SK-N-SH (cell line): ENCODE measurements around the gene ORMDL2. TPM values are rescaled to one million over a fixed set of nuclear protein-coding genes. Genes with fewer than 3 reads are reported as not detected.

ENCODE experiments used
- CTCF ChIA-PET: fragments of 300-600, 350-600 bp; formaldehyde crosslinking; extraction: SDS; loops from one replicate; lab custom pipeline; 2021; lab: Yijun Ruan, JAX
- POLR2A ChIA-PET: fragments of 350-600 bp; sonication (Branson Sonifier 250); formaldehyde crosslinking; extraction: SDS; loops from one replicate; lab custom pipeline; 2020; ENCODE audit warnings: antibody characterized with exemption, inconsistent platforms; lab: Yijun Ruan, JAX
- DNase-seq: peaks from one replicate; pipeline ENCODE4 v3.0.0; 2012
- H2AFZ ChIP-seq: fragments of 200-600 bp; sonication (generic); 2 replicates; pipeline ENCODE4 v1.8.1; 2016; ENCODE audit warnings: antibody characterized with exemption, mild to moderate bottlenecking, low read depth
- H3F3A ChIP-seq: fragments of 200-600 bp; sonication (generic); replicated peaks from 2 replicates; pipeline ENCODE3; 2016; ENCODE audit warnings: antibody characterized with exemption, mild to moderate bottlenecking; ENCODE audit not compliant: insufficient read depth
- H3K27ac ChIP-seq, 2 experiments: fragments of 200-500 bp in 1 of 2; fragments of 200-600 bp in 1 of 2; sonication (Bioruptor generic) in 1 of 2; sonication (generic), shearing (Covaris generic) in 1 of 2; 2 replicates each; pipeline versions ENCODE4 v1.5.1 to v1.6.1; 2014 to 2016; ENCODE audit warnings: low read depth in 2 of 2, inconsistent platforms in 1 of 2, low read length in 1 of 2, mild to moderate bottlenecking in 1 of 2, mixed read lengths in 1 of 2
- H3K27me3 ChIP-seq: fragments of 200-600 bp; sonication (generic), shearing (Covaris generic); 2 replicates; pipeline ENCODE4 v1.6.1; 2016; ENCODE audit warnings: mixed run types; ENCODE audit not compliant: insufficient read depth
- H3K36me3 ChIP-seq, 2 experiments: fragments of 200-500 bp in 1 of 2; fragments of 200-600 bp in 1 of 2; sonication (Bioruptor generic) in 1 of 2; sonication (generic) in 1 of 2; replicated peaks in 1 of 2; 2 replicates each; pipeline versions ENCODE3 to v1.5.1; 2014 to 2016; ENCODE audit warnings: low read length in 1 of 2, mild to moderate bottlenecking in 1 of 2; ENCODE audit not compliant: insufficient read depth in 2 of 2, control insufficient read depth in 1 of 2
- H3K4me1 ChIP-seq, 2 experiments: fragments of 200-500 bp in 1 of 2; fragments of 200-600 bp in 1 of 2; sonication (Bioruptor generic) in 1 of 2; sonication (generic), shearing (Covaris generic) in 1 of 2; 2 replicates each; pipeline versions ENCODE4 v1.5.1 to v1.6.1; 2014 to 2016; ENCODE audit warnings: low read depth in 1 of 2, low read length in 1 of 2, mixed run types in 1 of 2; ENCODE audit not compliant: insufficient read depth in 2 of 2, control insufficient read depth in 1 of 2
- H3K4me2 ChIP-seq: fragments of 200-600 bp; sonication (generic), shearing (Covaris generic); 2 replicates; pipeline ENCODE4 v1.6.1; 2017; ENCODE audit warnings: mixed run types
- H3K4me3 ChIP-seq, 2 experiments: fragments of 200-500 bp in 1 of 2; fragments of 200-600 bp in 1 of 2; sonication (Bioruptor generic) in 1 of 2; sonication (generic), shearing (Covaris generic) in 1 of 2; 2 replicates each; pipeline versions ENCODE4 v1.5.1 to v1.8.1; 2014 to 2016; ENCODE audit warnings: low read depth in 2 of 2, inconsistent platforms in 1 of 2, low read length in 1 of 2, mild to moderate bottlenecking in 1 of 2, mixed read lengths in 1 of 2, moderate library complexity in 1 of 2
- H3K79me2 ChIP-seq: fragments of 200-600 bp; sonication (generic); 2 replicates; pipeline ENCODE4 v1.8.1; 2017; ENCODE audit warnings: mild to moderate bottlenecking; ENCODE audit not compliant: insufficient read depth
- H3K9ac ChIP-seq: fragments of 200-600 bp; sonication (generic); 2 replicates; pipeline ENCODE4 v1.6.1; 2017; ENCODE audit warnings: mixed run types
- H3K9me2 ChIP-seq: fragments of 200-600 bp; sonication (generic); 2 replicates; pipeline ENCODE4 v1.6.1; 2017; ENCODE audit warnings: mixed run types
- H3K9me3 ChIP-seq: fragments of 200-600 bp; sonication (generic); 2 replicates; pipeline ENCODE4 v1.6.1; 2017; ENCODE audit warnings: mixed run types, mild to moderate bottlenecking, moderate library complexity
- H4K20me1 ChIP-seq: fragments of 200-600 bp; sonication (generic); 2 replicates; pipeline ENCODE4 v1.6.1; 2017; ENCODE audit warnings: mild to moderate bottlenecking, mixed run types; ENCODE audit not compliant: insufficient read depth
- ELF1 ChIP-seq: IDR thresholded peaks from 2 replicates; pipeline ENCODE4 v1.4.0; 2012
- EP300 ChIP-seq, 2 experiments: IDR thresholded peaks; 2 replicates each; pipeline versions ENCODE4 v1.4.0 to v1.6.1; 2012; ENCODE audit warnings: borderline replicate concordance in 1 of 2, low read depth in 1 of 2, low read length in 1 of 2
- FOSL2 ChIP-seq: IDR thresholded peaks from 2 replicates; pipeline ENCODE4 v1.4.0; 2012; ENCODE audit warnings: low read depth, mild to moderate bottlenecking, moderate library complexity, borderline replicate concordance
- FOXM1 ChIP-seq: IDR thresholded peaks from 2 replicates; pipeline ENCODE4 v1.4.0; 2012; ENCODE audit warnings: low read depth, mild to moderate bottlenecking
- MEF2A ChIP-seq: IDR thresholded peaks from 2 replicates; pipeline ENCODE4 v1.4.0; 2012; ENCODE audit warnings: low read depth, borderline replicate concordance
- MXI1 ChIP-seq: IDR thresholded peaks from 2 replicates; pipeline ENCODE4 v1.6.1; 2012; ENCODE audit warnings: mild to moderate bottlenecking, low read depth, low read length, improper control_type of control experiment
- NRF1 ChIP-seq: IDR thresholded peaks from 2 replicates; pipeline ENCODE4 v1.6.1; 2012; ENCODE audit warnings: low read depth, mild to moderate bottlenecking, low read length
- RXRA ChIP-seq: IDR thresholded peaks from 2 replicates; pipeline ENCODE4 v1.4.0; 2012; ENCODE audit warnings: low read depth, mild to moderate bottlenecking, borderline replicate concordance
- TCF12 ChIP-seq: IDR thresholded peaks from 2 replicates; pipeline ENCODE4 v1.4.0; 2012
- WGBS: methylation state at CpG from one replicate; pipeline ENCODE4 v1.1.6; 2017; ENCODE audit warnings: low lambda C conversion rate; 5-methylcytosine and 5-hydroxymethylcytosine counted together
- polyA plus RNA-seq, 3 experiments: library from polyadenylated mRNA; depleted of rRNA; stranded (reverse); fragments of >200 nt; gene quantifications; 2 replicates each; pipeline ENCODE4 v1.2.3, GENCODE V29; 2012
- TF ChIP-seq, protein P1 (sequence below): fragments of 150-350 bp; IDR thresholded peaks from 2 replicates; pipeline ENCODE4 v1.6.1; 2017; ENCODE audit warnings: antibody characterized with exemption, low read length, low read depth, borderline replicate concordance

Gene ORMDL2
- polyA plus RNA-seq, 1 of the 3 experiments (the other 2 are of a cell fraction) = 37.3 TPM

DNA sequence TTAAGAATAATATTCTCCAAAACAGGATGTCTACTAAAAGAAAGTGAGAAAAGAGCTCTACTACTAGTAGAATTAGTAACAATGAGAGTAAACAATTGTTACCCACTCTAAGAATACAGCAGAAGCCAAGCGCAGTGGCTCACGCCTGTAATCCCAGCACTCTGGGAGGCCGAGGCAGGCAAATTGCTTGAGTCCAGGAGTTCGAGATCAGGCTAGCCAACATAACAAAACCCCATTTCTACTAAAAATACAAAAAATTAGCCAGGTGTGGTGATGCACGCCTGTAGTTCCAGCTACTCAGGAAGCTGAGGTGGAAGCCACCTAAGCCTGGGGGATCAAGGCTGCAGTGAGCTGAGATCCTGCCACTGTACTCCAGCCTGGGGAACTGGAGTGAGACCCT, 6.9 kb downstream of the ORMDL2 start:
- H4K20me1 ChIP-seq = no peaks in the 10 kb centered on the region
- no peak for DNase-seq
- H3K79me2 ChIP-seq = peaks cover 58% of the 10 kb centered on the region
- CTCF ChIA-PET = interaction anchor here (0.9 to 1.2 kb wide), 3 partner anchors 86 to 103 kb away, joined by 3 read pairs; partner anchors contain the start of genes CD63 and PYM1
- H3K9me3 ChIP-seq = no peaks in the 10 kb centered on the region
- 97% methylated on average over 5 of the region's 5 CpGs for WGBS
- no peaks in the 10 kb centered on the region for H3K27me3 ChIP-seq
- peak overlapping the region; percentile 83 for H3K4me2 ChIP-seq
- peaks cover 36 to 60% of the 10 kb centered on the region in 2 experiments for H3K36me3 ChIP-seq
- no peaks in the 10 kb centered on the region for H3K9me2 ChIP-seq
- peaks cover 6 to 28% of the 10 kb centered on the region in 2 experiments; a peak in 3 of 4 replicates for H3K4me1 ChIP-seq
- no peak overlapping the region; a peak in 1 of 4 replicates for H3K27ac ChIP-seq
- no peak for TF ChIP-seq FOXM1
- TF ChIP-seq RXRA = no peak
- no peak for TF ChIP-seq NRF1
- TF ChIP-seq MXI1 = no peak
- POLR2A ChIA-PET = interaction anchor here (0.6 to 1.3 kb wide), 2 partner anchors 19 to 24 kb away, joined by 3 to 5 read pairs; no protein-coding TSS in a partner anchor
- no peak overlapping the region for H3K4me3 ChIP-seq
- H2AFZ ChIP-seq = no peak overlapping the region
- peaks cover 39% of the 10 kb centered on the region for H3F3A ChIP-seq
- peak overlapping the region; percentile 0; the same call in 1 of the 2 replicates for H3K9ac ChIP-seq

DNA sequence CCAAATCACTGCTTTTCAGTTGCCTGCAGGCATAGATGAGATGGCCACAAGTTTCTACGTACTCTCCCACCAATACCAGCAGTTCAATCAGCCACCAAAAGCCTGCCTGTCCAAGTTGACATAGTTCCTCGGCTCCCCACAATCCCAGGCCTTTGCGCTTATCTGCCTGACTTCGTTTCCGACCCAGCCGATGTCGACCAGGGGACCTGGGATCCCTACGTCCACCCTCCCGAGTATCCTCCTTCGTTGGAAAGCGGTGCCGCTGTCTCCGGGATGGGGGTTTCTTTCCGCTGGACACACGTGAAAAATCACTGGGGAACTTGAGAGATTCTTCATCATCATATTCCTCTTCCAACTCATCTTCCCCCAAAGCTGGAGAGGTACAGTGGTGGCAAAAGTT, 10.0 kb downstream of the ORMDL2 start:
- DNase-seq = no peak
- CTCF ChIA-PET = interaction anchor here (0.8 to 1.0 kb wide), 3 partner anchors 10 to 102 kb away, joined by 3 read pairs; partner anchors contain the start of genes ORMDL2, PYM1 and SARNP
- POLR2A ChIA-PET = interaction anchor here (2.7 kb wide), 1 partner anchor 10 kb away, joined by 19 read pairs; the partner anchor contains the start of genes ORMDL2 and SARNP
- peaks cover 10 to 31% of the 10 kb centered on the region in 2 experiments for H3K36me3 ChIP-seq
- no peaks in the 10 kb centered on the region for H3K27me3 ChIP-seq
- peak overlapping the region; percentile 83 for H3K4me2 ChIP-seq
- H3F3A ChIP-seq = peaks cover 18% of the 10 kb centered on the region
- peak overlapping the region in 1 of 2 experiments; percentile 89; a peak in 2 of 4 replicates for H3K4me3 ChIP-seq
- no peaks in the 10 kb centered on the region for H3K9me3 ChIP-seq
- no peaks in the 10 kb centered on the region for H3K9me2 ChIP-seq
- no peak for TF ChIP-seq MEF2A
- no peak for TF ChIP-seq NRF1
- no peak for TF ChIP-seq FOSL2
- TF ChIP-seq MXI1 = no peak
- no peak for TF ChIP-seq FOXM1
- TF ChIP-seq ELF1 = no peak
- no peak for TF ChIP-seq EP300 (IDR thresholded peaks at IDR 0.05; ENCODE audit: borderline replicate concordance in 1 of 2, low read depth in 1 of 2, low read length in 1 of 2)
- TF ChIP-seq TCF12 = no peak
- TF ChIP-seq, protein P1, sequence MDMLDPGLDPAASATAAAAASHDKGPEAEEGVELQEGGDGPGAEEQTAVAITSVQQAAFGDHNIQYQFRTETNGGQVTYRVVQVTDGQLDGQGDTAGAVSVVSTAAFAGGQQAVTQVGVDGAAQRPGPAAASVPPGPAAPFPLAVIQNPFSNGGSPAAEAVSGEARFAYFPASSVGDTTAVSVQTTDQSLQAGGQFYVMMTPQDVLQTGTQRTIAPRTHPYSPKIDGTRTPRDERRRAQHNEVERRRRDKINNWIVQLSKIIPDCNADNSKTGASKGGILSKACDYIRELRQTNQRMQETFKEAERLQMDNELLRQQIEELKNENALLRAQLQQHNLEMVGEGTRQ = no peak
- peaks cover 67% of the 10 kb centered on the region for H3K79me2 ChIP-seq
- H3K9ac ChIP-seq = no peak overlapping the region
- no peak overlapping the region; a peak in 1 of 4 replicates for H3K27ac ChIP-seq
- no peaks in the 10 kb centered on the region for H4K20me1 ChIP-seq
- H2AFZ ChIP-seq = no peak overlapping the region
- peaks cover 10 to 41% of the 10 kb centered on the region in 2 experiments; a peak in 3 of 4 replicates for H3K4me1 ChIP-seq
- 96% methylated on average over 15 of the region's 15 CpGs for WGBS
